Measurements from ENCODE around the gene RMND5B. TPM values are rescaled to one million over a fixed set of nuclear protein-coding genes. Genes with fewer than 3 reads are reported as not detected.

Gene RMND5B
- polyA plus RNA-seq, 1 of the 3 experiments (the other 2 are of a cell fraction) = 42.8 TPM

- TF ChIP-seq MXI1 (IDR thresholded peaks at IDR 0.05; ENCODE audit: low read depth, low read length) = peak; percentile 69
- no peak for TF ChIP-seq REST (IDR thresholded peaks at IDR 0.05; ENCODE audit: low read depth, low read length)
- TF ChIP-seq SMC3 (IDR thresholded peaks at IDR 0.05; ENCODE audit: low read depth, low read length) = no peak
- TF ChIP-seq ZBTB33 (IDR thresholded peaks at IDR 0.05; ENCODE audit: borderline replicate concordance, low read depth) = no peak
- no peak for TF ChIP-seq RXRA (IDR thresholded peaks at IDR 0.05; ENCODE audit: borderline replicate concordance, low read depth)
- no peak for TF ChIP-seq GATA2 (CRISPR knock-in tag; IDR thresholded peaks at IDR 0.05)
Measured at GRCh38 chr5:178130576-178131445, at the start of gene RMND5B (continued).

GRCh38 chr5:178081571-178082243, 49.1 kb upstream of the RMND5B start:
- Histone ChIP-seq H3K36me3 (replicated peaks in 1 of 2; ENCODE audit: control insufficient read depth in 1 of 2, insufficient read depth in 2 of 2, low read length in 1 of 2) (no peaks in the 10 kb centered on the region), H3K9me2 (no peaks in the 10 kb centered on the region), H3K4me1 (ENCODE audit: control insufficient read depth in 1 of 2, insufficient read depth in 2 of 2, low read depth in 1 of 2, low read length in 1 of 2) (peaks cover 0 to 7% of the 10 kb centered on the region in 2 experiments; a peak in 1 of 4 replicates), H4K20me1 (ENCODE audit: insufficient read depth) (no peaks in the 10 kb centered on the region), H3F3A (replicated peaks; ENCODE audit: insufficient read depth) (no peaks in the 10 kb centered on the region), H3K9ac (no peak overlapping the region), H3K27me3 (ENCODE audit: insufficient read depth) (no peaks in the 10 kb centered on the region), H3K4me3 (ENCODE audit: low read depth in 2 of 2, low read length in 1 of 2) (no peak overlapping the region), H3K9me3 (no peaks in the 10 kb centered on the region), H3K79me2 (ENCODE audit: insufficient read depth) (no peaks in the 10 kb centered on the region), H3K27ac (ENCODE audit: low read depth in 2 of 2, low read length in 1 of 2) (no peak overlapping the region), H2AFZ (ENCODE audit: low read depth) (no peak overlapping the region), H3K4me2 (no peak overlapping the region)
- no peak for DNase-seq
- WGBS (ENCODE audit: low lambda C conversion rate) = 63% methylated on average over 12 of the region's 12 CpGs
- POLR2A ChIA-PET = interaction anchor here (0.6 kb wide), 1 partner anchor 54 kb away, joined by 3 read pairs; no protein-coding TSS in a partner anchor
- CTCF ChIA-PET = interaction anchor here (1.0 to 9.3 kb wide), 2 partner anchors 39 to 40 kb away, joined by 3 to 116 read pairs; no protein-coding TSS in a partner anchor
- TF ChIP-seq JUND (IDR thresholded peaks at IDR 0.05) = no peak
- TF ChIP-seq GABPA (IDR thresholded peaks at IDR 0.05; ENCODE audit: low read depth) = no peak
- TF ChIP-seq POLR2AphosphoS5 (IDR thresholded peaks at IDR 0.05; ENCODE audit: low read depth, low read length) = no peak
- TF ChIP-seq EP300 (IDR thresholded peaks at IDR 0.05; ENCODE audit: borderline replicate concordance in 1 of 2, low read depth in 1 of 2, low read length in 1 of 2) = no peak
- no peak for TF ChIP-seq FOXM1 (IDR thresholded peaks at IDR 0.05; ENCODE audit: low read depth)
- TF ChIP-seq ELF1 (IDR thresholded peaks at IDR 0.05) = no peak
- TF ChIP-seq ZBTB33 (IDR thresholded peaks at IDR 0.05; ENCODE audit: borderline replicate concordance, low read depth) = no peak
- no peak for TF ChIP-seq GATA2 (CRISPR knock-in tag; IDR thresholded peaks at IDR 0.05)
- TF ChIP-seq USF1 (IDR thresholded peaks at IDR 0.05; ENCODE audit: borderline replicate concordance, low read depth) = no peak
- TF ChIP-seq SIN3A (IDR thresholded peaks at IDR 0.05; ENCODE audit: borderline replicate concordance, low read depth, low read length) = no peak
- TF ChIP-seq SMC3 (IDR thresholded peaks at IDR 0.05; ENCODE audit: low read depth, low read length) = no peak
- no peak for TF ChIP-seq TEAD4 (IDR thresholded peaks at IDR 0.05; ENCODE audit: borderline replicate concordance, insufficient read depth)
- no peak for TF ChIP-seq NRF1 (IDR thresholded peaks at IDR 0.05; ENCODE audit: low read depth, low read length)
- TF ChIP-seq CHD2 (IDR thresholded peaks at IDR 0.05; ENCODE audit: low read length, partially characterized antibody) = no peak
- TF ChIP-seq RFX5 (IDR thresholded peaks at IDR 0.05; ENCODE audit: low read length) = no peak
- no peak for TF ChIP-seq RAD21 (IDR thresholded peaks at IDR 0.05; ENCODE audit: low read length)
